Measurements from ENCODE around the gene ZFYVE27.
A peak's percentile ranks its signal among the peaks of the same experiment; 100 is the strongest.

The ZFYVE27 gene

DNA sequence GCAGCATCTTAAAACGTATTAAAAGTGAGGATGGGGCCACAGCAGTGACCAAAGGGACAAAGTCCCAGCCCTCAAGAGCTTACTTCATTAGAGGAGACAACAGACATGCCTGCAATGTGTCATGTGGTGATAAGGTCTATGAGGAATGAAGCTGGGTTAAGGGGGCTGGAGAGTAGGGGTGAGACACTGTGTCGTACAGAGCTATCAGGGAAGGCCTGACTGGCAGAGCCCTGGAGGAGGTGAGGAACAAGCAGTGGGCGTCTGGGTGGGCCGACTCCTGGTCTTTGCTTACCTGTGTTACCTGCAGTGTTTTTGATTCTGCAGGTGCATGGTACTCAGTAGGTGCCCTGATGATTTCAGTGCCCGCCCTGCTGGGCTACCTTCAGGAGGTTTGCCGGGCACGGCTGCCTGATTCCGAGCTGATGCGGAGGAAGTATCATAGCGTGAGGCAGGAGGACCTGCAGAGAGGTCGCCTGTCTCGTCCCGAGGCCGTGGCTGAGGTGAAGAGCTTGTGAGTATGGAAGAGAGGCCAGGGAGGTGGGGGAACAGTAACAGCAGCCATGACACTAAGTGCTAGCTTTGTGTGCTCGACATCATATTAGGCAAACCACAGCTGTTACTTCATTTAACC, 7.6 kb downstream of the ZFYVE27 start:
- no peak for DNase-seq (ENCODE audit: low read depth)

GRCh38 chr10:97747573-97747972, 10.6 kb downstream of the ZFYVE27 start:
- no peak for DNase-seq (ENCODE audit: low read depth)

GRCh38 chr10:97748116-97748515, 11.2 kb downstream of the ZFYVE27 start:
- DNase-seq (ENCODE audit: low read depth), result no peak

- no peak for DNase-seq (ENCODE audit: low read depth)
These were observed 16.0 kb downstream of the ZFYVE27 start for GRCh38 chr10:97752956-97753355.

- no peak for DNase-seq (ENCODE audit: low read depth)
These were observed 17.8 kb downstream of the ZFYVE27 start for GRCh38 chr10:97754726-97755125.

DNA sequence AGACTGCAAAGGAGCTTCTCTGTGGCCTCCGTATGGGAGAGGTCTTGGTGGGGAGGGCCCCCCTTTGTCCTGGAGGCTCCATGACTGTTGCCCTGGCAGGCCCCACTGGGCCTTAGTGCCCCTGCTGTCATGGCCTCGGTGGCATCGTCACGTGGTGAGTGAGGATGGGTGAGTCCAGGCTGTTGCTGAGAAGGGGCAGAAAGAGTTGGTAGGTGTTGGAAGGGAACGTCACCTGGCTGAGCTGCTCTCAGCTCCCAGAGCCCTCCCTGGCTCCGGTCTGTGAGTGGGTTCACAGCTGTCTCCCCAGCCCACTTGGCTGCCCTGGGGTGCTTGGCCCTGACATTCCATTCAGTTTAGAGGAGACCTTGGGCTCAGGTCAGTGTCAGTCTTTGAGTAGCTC, 18.8 kb downstream of the ZFYVE27 start:
- DNase-seq (ENCODE audit: low read depth), result no peak

- no peak for DNase-seq (ENCODE audit: low read depth)
These were observed 20.5 kb downstream of the ZFYVE27 start for GRCh38 chr10:97757471-97757870.

- peak; percentile 17 for DNase-seq (ENCODE audit: low read depth)
These were observed 22.4 kb downstream of the ZFYVE27 start for GRCh38 chr10:97759158-97759887.

DNA sequence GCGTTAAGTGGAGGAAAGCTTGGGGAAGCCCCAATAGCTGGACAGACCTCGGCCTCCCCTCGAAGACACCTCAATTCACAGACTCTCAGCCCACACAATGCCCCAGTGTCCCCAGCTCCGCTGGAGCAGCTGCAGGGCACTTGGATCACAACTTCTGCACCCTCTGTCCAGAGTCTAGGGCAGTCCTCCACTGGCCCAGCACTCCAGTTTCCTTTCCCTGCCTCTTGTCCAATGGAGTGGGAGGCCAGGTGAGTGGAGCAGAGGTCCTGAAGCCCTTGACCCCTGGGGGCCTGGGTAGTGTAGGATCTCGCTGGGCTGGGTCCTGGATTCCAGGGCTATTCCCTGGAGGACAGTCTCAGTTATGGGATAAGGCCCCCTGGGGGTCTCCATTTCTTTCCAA, 23.0 kb downstream of the ZFYVE27 start:
- DNase-seq (ENCODE audit: low read depth), result no peak

GRCh38 chr10:97760461-97761257, 23.7 kb downstream of the ZFYVE27 start:
- DNase-seq (ENCODE audit: low read depth), result no peak

- DNase-seq (ENCODE audit: low read depth), result no peak
These were observed 24.5 kb downstream of the ZFYVE27 start for GRCh38 chr10:97761331-97761865.

GRCh38 chr10:97762056-97762455, 25.1 kb downstream of the ZFYVE27 start:
- DNase-seq (ENCODE audit: low read depth), result no peak

DNA sequence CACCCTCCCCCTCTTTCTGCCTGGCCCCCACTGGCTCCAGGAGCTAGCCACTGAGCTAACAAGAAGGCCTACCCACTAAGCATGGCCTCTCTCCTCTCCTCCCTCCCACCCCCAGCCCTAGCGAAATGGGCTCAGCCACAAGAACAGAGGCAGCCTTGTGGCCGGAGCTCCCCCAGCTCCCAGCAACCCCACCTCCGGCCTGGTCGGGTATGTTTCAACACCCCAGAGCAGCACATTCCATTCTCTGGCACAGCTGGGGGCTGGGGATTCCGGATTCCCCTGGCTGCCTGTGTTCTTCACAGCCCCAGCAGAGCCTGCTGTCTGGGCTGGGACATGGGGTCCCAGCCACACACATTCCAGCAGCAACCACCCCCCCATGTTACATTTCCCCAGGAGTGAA, 25.9 kb downstream of the ZFYVE27 start:
- no peak for DNase-seq (ENCODE audit: low read depth)

GRCh38 chr10:97763411-97763810, 26.5 kb downstream of the ZFYVE27 start:
- DNase-seq (ENCODE audit: low read depth), result no peak

DNA sequence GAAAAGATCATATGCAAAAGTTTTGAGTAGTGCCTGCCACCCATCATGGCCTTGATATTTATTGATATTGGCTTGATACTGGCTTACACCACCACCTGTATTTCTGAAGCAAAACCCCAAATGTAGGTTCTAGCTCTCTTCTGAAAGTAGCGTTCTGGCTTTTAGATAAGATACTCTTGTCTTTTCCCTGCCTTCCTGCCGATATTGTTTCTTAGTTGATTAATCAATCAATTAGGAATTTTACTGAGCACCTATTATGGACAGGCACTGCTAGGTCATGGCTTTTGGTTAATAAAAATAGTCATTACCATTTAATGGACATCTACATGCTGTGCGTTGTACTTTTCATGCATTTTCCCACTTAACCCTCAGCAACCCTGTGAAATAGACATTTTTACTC, 27.0 kb downstream of the ZFYVE27 start:
- no peak for DNase-seq (ENCODE audit: low read depth)

GRCh38 chr10:97764519-97764931, 27.6 kb downstream of the ZFYVE27 start:
- no peak for DNase-seq (ENCODE audit: low read depth)

GRCh38 chr10:97765201-97765600, 28.3 kb downstream of the ZFYVE27 start:
- DNase-seq (ENCODE audit: low read depth), result no peak

DNA sequence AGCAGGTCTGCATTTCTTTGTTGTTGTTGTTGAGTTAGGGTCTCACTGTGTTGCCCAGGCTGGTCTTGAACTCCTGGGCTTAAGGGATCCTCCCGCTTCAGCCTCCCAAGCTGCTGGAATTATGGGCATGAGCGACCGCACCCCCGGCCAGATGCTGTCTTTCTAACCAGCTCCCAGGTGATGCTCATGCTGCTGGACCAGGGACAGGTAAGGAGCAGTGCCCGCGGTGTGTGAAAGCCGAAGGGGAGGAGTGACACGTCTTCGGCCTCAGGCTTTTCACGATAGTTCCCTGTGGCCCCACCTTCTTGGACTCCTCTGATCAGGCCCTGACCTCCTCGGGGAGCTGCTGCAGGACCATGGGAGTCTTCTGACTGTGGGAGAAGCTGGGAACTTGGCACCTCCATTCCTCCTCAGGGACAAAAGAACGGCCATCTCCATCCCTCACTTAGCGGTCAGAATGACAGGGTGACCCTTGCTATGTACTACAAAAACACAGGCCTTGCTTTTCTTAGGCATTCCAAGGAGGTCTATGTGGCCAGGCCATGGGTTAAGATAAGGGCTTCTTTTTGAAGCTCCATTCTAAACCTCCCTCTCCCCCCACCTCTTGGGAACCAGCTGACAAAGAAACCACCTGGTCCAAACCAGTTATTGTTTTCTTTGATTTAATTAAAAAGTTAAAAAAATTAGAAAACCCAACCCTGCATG, 29.3 kb downstream of the ZFYVE27 start:
- DNase-seq (ENCODE audit: low read depth), result no peak

GRCh38 chr10:97766996-97767924, 30.3 kb downstream of the ZFYVE27 start:
- no peak for DNase-seq (ENCODE audit: low read depth)

GRCh38 chr10:97768322-97769315, 31.7 kb downstream of the ZFYVE27 start:
- DNase-seq (ENCODE audit: low read depth), result no peak
